Coronary artery (tissue), 2 donors: ENCODE measurements around the gene LRRC59.

Experiments used
- DNase-seq: peaks from one replicate; pipeline ENCODE4 v3.0.0-alpha.2; 2017; ENCODE audit warnings: low spot score
- H3K27ac ChIP-seq, 2 donors: fragments of 200-600 bp; sonication (generic); one replicate each; pipeline ENCODE4 v1.5.1; 2016 to 2019
- H3K4me3 ChIP-seq: fragments of 200-600 bp; sonication (generic); 2 replicates; pipeline ENCODE4 v1.5.1; 2016; ENCODE audit warnings: mild to moderate bottlenecking, moderate library complexity
- CTCF ChIP-seq: fragments of 200-600 bp; sonication (generic); IDR thresholded peaks from one replicate; pipeline ENCODE4 v1.5.1; 2019; ENCODE audit warnings: antibody characterized with exemption

Gene LRRC59

GRCh38 chr17:50365649-50366393 lies 31.5 kb downstream of the LRRC59 start:
- Histone ChIP-seq H3K4me3 (no peak overlapping the region), H3K27ac (no peak overlapping the region)
- TF ChIP-seq CTCF: no peak
- DNase-seq: no peak

- H3K27ac ChIP-seq: no peak overlapping the region
- no peak for TF ChIP-seq CTCF
- H3K4me3 ChIP-seq: no peak overlapping the region
- DNase-seq: no peak
These were observed 32.2 kb downstream of the LRRC59 start for GRCh38 chr17:50365165-50365564.

DNA sequence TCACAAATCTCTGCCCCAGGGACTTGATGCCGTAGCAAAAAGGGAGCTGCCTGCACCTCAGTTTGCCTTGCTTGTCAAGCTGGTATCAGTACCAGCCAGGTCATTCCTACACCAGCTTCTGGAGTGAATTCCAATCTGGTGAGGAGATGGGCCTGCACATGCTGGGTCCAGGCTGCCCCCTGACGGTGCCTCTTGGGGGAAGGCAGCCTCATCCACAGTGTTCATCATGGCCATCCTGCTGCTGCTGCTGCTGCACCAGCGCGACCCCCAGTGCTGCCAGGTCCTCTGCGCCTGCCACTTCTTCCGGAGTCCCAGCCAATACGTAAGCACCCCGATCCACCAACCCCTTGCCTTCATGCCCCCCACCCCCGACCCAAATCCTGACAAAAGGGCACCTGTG lies 32.6 kb downstream of the LRRC59 start:
- TF ChIP-seq CTCF: no peak
- no peak for DNase-seq

GRCh38 chr17:50364061-50364458 lies 33.3 kb downstream of the LRRC59 start:
- no peak for DNase-seq
- no peak for TF ChIP-seq CTCF
- no peak overlapping the region for H3K4me3 ChIP-seq
- H3K27ac ChIP-seq: no peak overlapping the region

More for the DNA sequence above, 32.6 kb downstream of the LRRC59 start:
- no peak overlapping the region for H3K4me3 ChIP-seq
- no peak overlapping the region for H3K27ac ChIP-seq

GRCh38 chr17:50363217-50364060 lies 33.9 kb downstream of the LRRC59 start:
- DNase-seq: no peak
- Histone ChIP-seq H3K27ac (no peak overlapping the region), H3K4me3 (no peak overlapping the region)
- TF ChIP-seq CTCF: no peak

- no peak for DNase-seq
- H3K27ac ChIP-seq: no peak overlapping the region
- no peak for TF ChIP-seq CTCF
- no peak overlapping the region for H3K4me3 ChIP-seq
These were observed 34.7 kb downstream of the LRRC59 start for GRCh38 chr17:50362661-50363060.
